Hepatocyte (in vitro differentiated cells): Measurements from ENCODE around the gene VRK2.
"Not testable (repeated sequence)": the region's sequence is repeated elsewhere in the genome, so short reads cannot be mapped to it uniquely, and the experiment has no call there.

ENCODE experiments used
- EZH2 ChIP-seq: fragments of 200-600 bp; sonication (generic); IDR thresholded peaks from 2 replicates; pipeline ENCODE4 v1.6.1; 2016; ENCODE audit warnings: antibody characterized with exemption, mild to moderate bottlenecking, borderline replicate concordance
- EZH2phosphoT487 ChIP-seq: fragments of 200-600 bp; sonication (generic); IDR thresholded peaks from one replicate; pipeline ENCODE4 v1.6.1; 2018; ENCODE audit warnings: antibody characterized with exemption, mild to moderate bottlenecking, low read depth, moderate library complexity; ENCODE audit not compliant: unreplicated experiment, severe bottlenecking
- TF ChIP-seq, protein P1 (sequence below): fragments of 200-600 bp; sonication (generic); IDR thresholded peaks from 2 replicates; pipeline ENCODE4 v1.5.1; 2016; ENCODE audit warnings: antibody characterized with exemption, mild to moderate bottlenecking; ENCODE audit not compliant: poor library complexity

DNA sequence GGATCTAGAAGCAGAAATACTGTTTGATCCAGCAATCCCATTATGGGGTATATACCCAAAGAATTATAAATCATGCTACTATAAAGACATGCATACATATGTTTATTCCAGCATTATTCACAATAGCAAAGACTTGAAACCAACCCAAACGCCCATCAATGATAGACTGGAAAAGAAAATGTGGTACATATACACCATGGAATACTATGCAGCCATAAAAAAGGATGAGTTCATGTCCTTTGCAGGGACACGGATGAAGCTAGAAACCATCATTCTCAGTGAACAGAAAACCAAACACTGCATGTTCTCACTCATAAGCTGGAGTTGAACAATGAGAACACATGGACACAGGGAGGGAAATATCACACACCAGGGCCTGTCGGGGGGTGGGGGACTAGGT lies 133.6 kb downstream of the VRK2 start:
- TF ChIP-seq, protein P1, sequence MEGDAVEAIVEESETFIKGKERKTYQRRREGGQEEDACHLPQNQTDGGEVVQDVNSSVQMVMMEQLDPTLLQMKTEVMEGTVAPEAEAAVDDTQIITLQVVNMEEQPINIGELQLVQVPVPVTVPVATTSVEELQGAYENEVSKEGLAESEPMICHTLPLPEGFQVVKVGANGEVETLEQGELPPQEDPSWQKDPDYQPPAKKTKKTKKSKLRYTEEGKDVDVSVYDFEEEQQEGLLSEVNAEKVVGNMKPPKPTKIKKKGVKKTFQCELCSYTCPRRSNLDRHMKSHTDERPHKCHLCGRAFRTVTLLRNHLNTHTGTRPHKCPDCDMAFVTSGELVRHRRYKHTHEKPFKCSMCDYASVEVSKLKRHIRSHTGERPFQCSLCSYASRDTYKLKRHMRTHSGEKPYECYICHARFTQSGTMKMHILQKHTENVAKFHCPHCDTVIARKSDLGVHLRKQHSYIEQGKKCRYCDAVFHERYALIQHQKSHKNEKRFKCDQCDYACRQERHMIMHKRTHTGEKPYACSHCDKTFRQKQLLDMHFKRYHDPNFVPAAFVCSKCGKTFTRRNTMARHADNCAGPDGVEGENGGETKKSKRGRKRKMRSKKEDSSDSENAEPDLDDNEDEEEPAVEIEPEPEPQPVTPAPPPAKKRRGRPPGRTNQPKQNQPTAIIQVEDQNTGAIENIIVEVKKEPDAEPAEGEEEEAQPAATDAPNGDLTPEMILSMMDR: not testable (repeated sequence)
- TF ChIP-seq EZH2, EZH2phosphoT487: not testable (repeated sequence)
